Liver (tissue), 9 donors: ENCODE results near the gene GNA14. TPM values are rescaled to one million over a fixed set of nuclear protein-coding genes. Genes with fewer than 3 reads are reported as not detected.

Experiments
- DNase-seq: peaks from one replicate; pipeline ENCODE4 v3.0.0-alpha.2; 2017; ENCODE audit warnings: low spot score
- H3K27ac ChIP-seq, 2 donors: one replicate each; pipeline ENCODE4 v1.7.0; 2013; ENCODE audit warnings: inconsistent platforms in 2 of 2, low read length in 2 of 2, control low read depth in 1 of 2, low read depth in 1 of 2, mild to moderate bottlenecking in 1 of 2
- H3K27me3 ChIP-seq, 4 donors: one replicate each; pipeline versions ENCODE4 v1.6.1 to v1.7.0; 2013; ENCODE audit warnings: low read length in 3 of 4, inconsistent platforms in 1 of 4, mild to moderate bottlenecking in 1 of 4, moderate library complexity in 1 of 4; ENCODE audit not compliant: control insufficient read depth in 4 of 4, insufficient read depth in 4 of 4
- H3K36me3 ChIP-seq, 4 donors: one replicate each; pipeline versions ENCODE4 v1.6.1 to v1.7.0; 2013; ENCODE audit warnings: low read length in 3 of 4, mild to moderate bottlenecking in 3 of 4, low read depth in 1 of 4, moderate library complexity in 1 of 4; ENCODE audit not compliant: control insufficient read depth in 4 of 4, insufficient read depth in 3 of 4
- H3K4me1 ChIP-seq, 4 donors: one replicate each; pipeline versions ENCODE4 v1.6.1 to v1.7.0; 2013; ENCODE audit warnings: low read length in 3 of 4, mild to moderate bottlenecking in 3 of 4, moderate library complexity in 1 of 4; ENCODE audit not compliant: control insufficient read depth in 4 of 4, insufficient read depth in 4 of 4
- H3K4me3 ChIP-seq, 3 donors: one replicate each; pipeline versions ENCODE4 v1.6.1 to v1.7.0; 2013; ENCODE audit warnings: low read length in 3 of 3, control low read depth in 1 of 3, low read depth in 1 of 3, mild to moderate bottlenecking in 1 of 3
- H3K9ac ChIP-seq, 2 donors: one replicate each; pipeline ENCODE4 v1.7.0; 2013; ENCODE audit warnings: low read length in 2 of 2, mild to moderate bottlenecking in 2 of 2, moderate library complexity in 2 of 2, control low read depth in 1 of 2, low read depth in 1 of 2
- H3K9me3 ChIP-seq, 4 donors: one replicate each; pipeline versions ENCODE4 v1.6.1 to v1.7.0; 2013; ENCODE audit warnings: low read length in 3 of 4; ENCODE audit not compliant: control insufficient read depth in 4 of 4
- ATF3 ChIP-seq: IDR thresholded peaks from 2 replicates; pipeline ENCODE4 v1.6.1; 2016; ENCODE audit warnings: antibody characterized with exemption
- CTCF ChIP-seq: fragments of 150-350 bp; IDR thresholded peaks from 2 replicates; pipeline ENCODE4 v1.5.1; 2017; ENCODE audit warnings: improper control_type of control experiment, low read depth, low read length; ENCODE audit not compliant: missing input control
- FOXA2 ChIP-seq: IDR thresholded peaks from 2 replicates; pipeline ENCODE4 v1.6.1; 2016; ENCODE audit warnings: antibody characterized with exemption
- GABPA ChIP-seq, 2 donors: IDR thresholded peaks in 1 of 2; conservative IDR thresholded peaks in 1 of 2; 2 replicates each; pipeline ENCODE4 v1.6.1; 2016; ENCODE audit warnings: antibody characterized with exemption in 2 of 2, mild to moderate bottlenecking in 1 of 2, moderate library complexity in 1 of 2
- HNF4G ChIP-seq: IDR thresholded peaks from 2 replicates; pipeline ENCODE4 v1.6.1; 2016; ENCODE audit warnings: antibody characterized with exemption
- JUND ChIP-seq, 2 donors: IDR thresholded peaks; 2 replicates each; pipeline ENCODE4 v1.6.1; 2016; ENCODE audit warnings: antibody characterized with exemption in 2 of 2
- MAX ChIP-seq: IDR thresholded peaks from 2 replicates; pipeline ENCODE4 v1.6.1; 2016; ENCODE audit warnings: antibody characterized with exemption
- NR2F2 ChIP-seq: IDR thresholded peaks from 2 replicates; pipeline ENCODE4 v1.6.1; 2016; ENCODE audit warnings: antibody characterized with exemption
- RAD21 ChIP-seq, 2 donors: IDR thresholded peaks; 2 replicates each; pipeline ENCODE4 v1.6.1; 2016; ENCODE audit warnings: antibody characterized with exemption in 2 of 2, mild to moderate bottlenecking in 2 of 2
- REST ChIP-seq: IDR thresholded peaks from 2 replicates; pipeline ENCODE4 v1.6.1; 2016; ENCODE audit warnings: antibody characterized with exemption, mild to moderate bottlenecking
- TAF1 ChIP-seq: conservative IDR thresholded peaks from 2 replicates; pipeline ENCODE4 v1.6.1; 2016; ENCODE audit warnings: antibody characterized with exemption, mild to moderate bottlenecking
- YY1 ChIP-seq: IDR thresholded peaks from 2 replicates; pipeline ENCODE4 v1.6.1; 2016; ENCODE audit warnings: antibody characterized with exemption, mild to moderate bottlenecking
- WGBS: extraction: QIAGEN DNeasy Blood & Tissue Kit; methylation state at CpG from one replicate; pipeline ENCODE4 v1.1.7; 2013; 5-methylcytosine and 5-hydroxymethylcytosine counted together
- polyA plus RNA-seq, 2 donors: library from polyadenylated mRNA; stranded (reverse) in 1 of 2; unstranded in 1 of 2; fragments of 200-250 nt in 1 of 2; fragments of >200 nt in 1 of 2; fragmentation: Nextera tagmentation in 1 of 2; extraction: Ambion mirVana in 1 of 2; gene quantifications; one replicate each; pipeline versions ENCODE4 v1.2.1 to v1.2.3, GENCODE V29; 2013 to 2015
- total RNA-seq, 2 donors: library from RNA; depleted of rRNA; stranded (reverse); fragments of >200 nt; gene quantifications; one replicate each; pipeline ENCODE4 v1.2.3, GENCODE V29; 2014
- donor health status: healthy.
- donor health status: healthy.
- donor health status: healthy.
- donor health status: healthy.
- donor health status: healthy.

The GNA14 gene
- total and polyA plus RNA-seq, 4 donors, result 1.1 to 5.4 (median 2.9) TPM

GRCh38 chr9:77457916-77458592, 190.1 kb downstream of the GNA14 start:
- Histone ChIP-seq H3K9ac (no peak overlapping the region), H3K4me1 (peaks cover 0 to 2% (median under 1%) of the 10 kb centered on the region in 4 donors), H3K27me3 (no peaks in the 10 kb centered on the region), H3K27ac (no peak overlapping the region), H3K4me3 (no peak overlapping the region), H3K36me3 (no peaks in the 10 kb centered on the region), H3K9me3 (no peaks in the 10 kb centered on the region)
- no peak for TF ChIP-seq ATF3
- TF ChIP-seq RAD21 (IDR thresholded peaks at IDR 0.05), result peak; percentile 75 to 86
- no peak for TF ChIP-seq MAX
- no peak for TF ChIP-seq FOXA2
- no peak for TF ChIP-seq JUND (IDR thresholded peaks at IDR 0.05)
- peak; percentile 65 for TF ChIP-seq CTCF
- no peak for TF ChIP-seq REST
- no peak for TF ChIP-seq GABPA (IDR thresholded peaks at IDR 0.05 in 1 of 2, conservative IDR thresholded peaks at IDR 0.05 in 1 of 2)
- TF ChIP-seq TAF1, result no peak
- peak; percentile 26 for TF ChIP-seq YY1
- TF ChIP-seq HNF4G, result no peak
- peak; percentile 63 for DNase-seq
- 56% methylated on average over 15 of the region's 15 CpGs for WGBS

GRCh38 chr9:77456829-77457437, 191.2 kb downstream of the GNA14 start:
- Histone ChIP-seq H3K36me3 (no peaks in the 10 kb centered on the region), H3K27ac (no peak overlapping the region), H3K4me3 (no peak overlapping the region), H3K9ac (no peak overlapping the region), H3K4me1 (peaks cover 0 to 2% (median under 1%) of the 10 kb centered on the region in 4 donors), H3K27me3 (no peaks in the 10 kb centered on the region), H3K9me3 (no peaks in the 10 kb centered on the region)
- TF ChIP-seq RAD21 (IDR thresholded peaks at IDR 0.05) (peak; percentile 70 to 83), JUND (IDR thresholded peaks at IDR 0.05) (peak; percentile 60 to 77), NR2F2 (no peak), CTCF (peak; percentile 92)
- WGBS, result 16% methylated on average over 10 of the region's 10 CpGs
- DNase-seq, result peak; percentile 79
